ENCODE results near the gene OR6C3.
"Not testable (repeated sequence)": the region's sequence is repeated elsewhere in the genome, so short reads cannot be mapped to it uniquely, and the experiment has no call there.

Gene OR6C3

GRCh38 chr12:55330446-55330845 is at the start of gene OR6C3:
TSS of gene OR6C3 (plus strand) at chr12:55330746. CDS start at chr12:55331701, 955 bp downstream.
- no peak for DNase-seq

DNA sequence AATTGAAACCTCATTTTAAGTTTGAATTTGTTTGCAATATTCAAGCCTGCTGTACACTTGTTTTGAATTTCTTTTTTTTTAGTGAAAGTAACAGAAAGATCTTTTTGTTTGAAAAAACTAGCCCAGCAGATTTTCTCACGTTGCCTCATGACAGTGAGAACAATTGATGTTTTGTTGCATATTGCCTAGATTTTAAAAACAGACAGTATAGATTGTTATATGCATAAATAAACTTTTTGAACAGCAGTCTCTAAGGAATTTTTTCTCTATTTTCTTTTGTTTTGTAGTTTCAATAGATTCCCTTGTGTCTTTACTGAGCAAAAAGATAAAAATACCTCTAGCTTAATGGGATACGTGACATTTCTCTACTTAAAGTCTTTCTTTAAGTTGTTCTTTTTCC is 49.6 kb upstream of the OR6C3 start:
- DNase-seq: no peak

- DNase-seq: no peak
Observed at GRCh38 chr12:55289999-55290398, 40.5 kb upstream of the OR6C3 start.

DNA sequence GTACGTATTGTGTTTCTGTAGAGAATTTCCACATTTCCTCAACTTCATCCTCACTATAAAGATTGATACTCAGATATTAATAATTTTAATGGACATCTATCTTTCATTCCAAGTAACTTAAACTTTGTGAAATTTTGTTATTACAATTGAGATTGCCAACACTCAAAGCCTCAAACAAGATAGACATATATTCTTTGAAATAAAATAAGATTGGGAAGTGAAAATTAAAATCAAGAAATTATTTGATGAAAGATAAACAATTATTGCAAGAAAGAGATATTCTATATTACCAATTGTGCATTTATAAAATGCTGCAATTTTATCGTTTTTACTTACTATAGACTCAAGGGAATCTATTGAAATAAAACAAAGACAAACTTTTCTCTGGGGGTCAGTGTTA is 34.1 kb upstream of the OR6C3 start, which contains the start of gene OR6C6:
TSS of gene OR6C6 (minus strand) at position 101 of the 400 bp plus-strand sequence. CDS start 1,337 bp downstream, outside the sequence.
- DNase-seq: no peak

- DNase-seq: no peak
Observed at GRCh38 chr12:55314043-55314442, 16.5 kb upstream of the OR6C3 start, which contains the start of gene OR6C1. TSS of gene OR6C1 (plus strand) at chr12:55314343. CDS start at chr12:55320600, 6,257 bp downstream.

- DNase-seq: no peak
Observed at GRCh38 chr12:55320201-55320600, 10.3 kb upstream of the OR6C3 start.

- DNase-seq: not testable (repeated sequence)
Observed at GRCh38 chr12:55325801-55326200, 4.7 kb upstream of the OR6C3 start.

DNA sequence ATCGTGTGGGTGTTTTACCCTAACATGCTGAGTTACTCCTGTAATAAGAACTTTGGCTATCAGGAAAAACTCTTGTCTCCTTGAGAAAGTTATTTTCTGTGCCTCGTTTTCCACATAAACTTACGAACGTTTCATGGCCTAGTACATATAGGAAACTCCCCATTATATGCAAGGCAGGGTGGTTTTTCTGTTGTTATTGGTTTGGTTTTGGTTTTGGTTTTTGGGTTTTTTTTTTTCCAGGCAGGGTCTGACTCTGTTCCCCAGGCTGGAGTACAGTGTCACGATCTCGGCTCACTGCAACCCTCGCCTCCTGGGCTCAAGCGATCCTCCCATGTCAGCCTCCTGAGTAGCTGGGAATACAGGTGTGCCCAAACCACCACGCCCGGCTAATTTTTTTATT is 5.5 kb downstream of the OR6C3 start:
- DNase-seq: no peak

DNA sequence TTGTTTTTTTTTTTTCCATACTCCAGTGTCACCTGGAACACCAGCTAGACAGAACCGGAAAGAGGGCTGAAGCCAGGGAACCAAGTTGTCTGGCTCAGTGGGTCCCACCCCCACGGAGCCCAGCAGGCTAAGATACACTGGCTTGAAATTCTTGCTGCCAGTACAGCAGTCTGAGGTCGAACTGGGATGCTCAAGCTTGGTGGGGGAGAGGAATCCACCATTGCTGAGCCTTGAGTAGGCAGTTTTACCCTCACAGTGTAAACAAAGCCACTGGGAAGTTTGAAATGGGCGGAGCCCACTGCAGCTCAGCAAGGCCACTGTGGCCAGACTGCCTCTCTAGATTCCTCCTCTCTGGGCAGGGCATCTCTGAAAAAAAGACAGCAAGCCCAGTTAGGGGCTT is 24.8 kb downstream of the OR6C3 start:
- DNase-seq: not testable (repeated sequence)

DNA sequence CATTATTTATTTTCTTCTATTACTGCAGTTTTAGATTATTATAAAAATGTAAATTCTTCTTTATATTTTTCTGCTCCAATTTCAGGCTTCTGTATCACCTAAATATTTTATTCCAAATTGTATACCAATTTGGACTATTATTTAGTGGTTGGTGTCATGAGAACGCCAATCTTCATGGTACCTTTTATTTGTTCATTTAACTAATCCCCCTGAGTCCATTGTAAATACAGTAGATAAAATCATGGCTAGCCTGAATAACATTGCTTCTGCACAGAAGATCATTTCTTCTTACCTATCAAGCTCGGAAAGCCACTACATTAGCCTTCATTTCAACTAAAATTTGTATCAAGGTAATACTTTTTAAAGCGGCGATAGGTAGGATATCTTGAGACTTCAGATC is 32.1 kb downstream of the OR6C3 start, which contains the start of gene OR6C75:
TSS of gene OR6C75 (plus strand) at position 301 of the 400 bp plus-strand sequence. CDS start 2,136 bp downstream, outside the sequence.
- DNase-seq: no peak

DNA sequence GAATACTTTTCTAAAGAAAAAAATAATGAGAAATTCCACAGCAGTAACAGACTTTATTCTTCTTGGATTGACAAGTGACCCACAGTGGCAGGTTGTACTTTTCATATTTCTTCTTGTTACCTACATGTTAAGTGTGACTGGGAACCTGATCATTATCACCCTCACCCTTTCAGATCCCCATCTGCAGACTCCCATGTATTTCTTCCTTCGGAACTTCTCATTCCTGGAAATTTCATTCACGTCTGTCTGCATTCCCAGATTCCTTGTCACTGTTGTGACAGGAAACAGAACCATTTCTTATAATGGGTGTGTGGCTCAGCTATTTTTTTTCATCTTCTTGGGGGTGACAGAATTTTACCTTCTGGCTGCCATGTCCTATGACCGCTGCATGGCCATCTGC is 34.5 kb downstream of the OR6C3 start:
- no peak for DNase-seq

GRCh38 chr12:55372521-55372920 is 42.0 kb downstream of the OR6C3 start:
- no peak for DNase-seq
